Upper lobe of left lung (tissue), 6 donors: ENCODE measurements around the gene SIPA1L2. TPM values are rescaled to one million over a fixed set of nuclear protein-coding genes. Genes with fewer than 3 reads are reported as not detected.

Source experiments
- ATAC-seq, 2 donors: fragments of 200-7000 bp; cut with Tn5 transposase; one replicate each; pipeline ENCODE4 v1.9.1; 2022; ENCODE audit warnings: mild to moderate bottlenecking in 2 of 2, moderate library complexity in 2 of 2; ENCODE audit not compliant: low FRiP score in 2 of 2
- DNase-seq, 2 donors: peaks; one replicate each; pipeline ENCODE4 v3.0.0-alpha.2; 2019 to 2020
- H3K27ac ChIP-seq, 4 donors: fragments of 200-600 bp; sonication (generic); one replicate each; pipeline ENCODE4 v1.5.1; 2016 to 2019
- H3K27me3 ChIP-seq, 4 donors: fragments of 200-600 bp; sonication (generic); one replicate each; pipeline ENCODE4 v1.5.1; 2017 to 2019
- H3K36me3 ChIP-seq, 4 donors: fragments of 200-600 bp; sonication (generic); one replicate each; pipeline ENCODE4 v1.5.1; 2016 to 2019
- H3K4me1 ChIP-seq, 4 donors: fragments of 200-600 bp; sonication (generic); one replicate each; pipeline ENCODE4 v1.5.1; 2018 to 2019
- H3K4me3 ChIP-seq, 4 donors: fragments of 200-600 bp; sonication (generic); one replicate each; pipeline ENCODE4 v1.5.1; 2017 to 2019; ENCODE audit warnings: mild to moderate bottlenecking in 2 of 4, moderate library complexity in 1 of 4
- H3K9me3 ChIP-seq, 4 donors: fragments of 200-600 bp; sonication (generic); one replicate each; pipeline ENCODE4 v1.5.1; 2018 to 2019
- EP300 ChIP-seq, 4 donors: sonication (generic); formaldehyde crosslinking; IDR thresholded peaks; one replicate each; pipeline ENCODE4 v1.5.1; 2017; ENCODE audit warnings: antibody characterized with exemption in 4 of 4, control low read depth in 2 of 4
- POLR2A ChIP-seq, 4 donors: fragments of 450-650 bp; IDR thresholded peaks; one replicate each; pipeline ENCODE4 v1.5.1; 2016 to 2017; ENCODE audit warnings: antibody characterized with exemption in 4 of 4, mild to moderate bottlenecking in 2 of 4
- POLR2AphosphoS5 ChIP-seq, 2 donors: sonication (generic); formaldehyde crosslinking; IDR thresholded peaks; one replicate each; pipeline ENCODE4 v1.5.1; 2017; ENCODE audit warnings: antibody characterized with exemption in 2 of 2
- WGBS, 2 donors: methylation state at CpG; one replicate each; pipeline ENCODE4 v1.1.5; 2017 to 2018; 5-methylcytosine and 5-hydroxymethylcytosine counted together
- total RNA-seq, 6 donors: library from RNA; depleted of rRNA in 4 of 6; stranded (reverse); fragments of >200 nt in 4 of 6; gene quantifications; one replicate each; pipeline versions ENCODE4 v1.1.0 to v1.2.1, GENCODE V29; 2016 to 2021
- TF ChIP-seq, protein P1 (sequence below), 6 experiments: fragments of 450-650 bp in 4 of 6; fragments of 200-600 bp in 2 of 6; sonication (generic) in 2 of 6; IDR thresholded peaks; one replicate each; pipeline ENCODE4 v1.5.1; 2016 to 2019; ENCODE audit warnings: antibody characterized with exemption in 6 of 6
- donor health status: DM: no; HTN: no; CAD: no; lungs with moderate emphysema.
- donor health status: DM: no; HTN: yes; CAD: no; lungs with severe emphysema.

Gene SIPA1L2
- total RNA-seq, 6 donors from 2014 or later: 23.3 to 51.3 (median 34.2) TPM

DNA sequence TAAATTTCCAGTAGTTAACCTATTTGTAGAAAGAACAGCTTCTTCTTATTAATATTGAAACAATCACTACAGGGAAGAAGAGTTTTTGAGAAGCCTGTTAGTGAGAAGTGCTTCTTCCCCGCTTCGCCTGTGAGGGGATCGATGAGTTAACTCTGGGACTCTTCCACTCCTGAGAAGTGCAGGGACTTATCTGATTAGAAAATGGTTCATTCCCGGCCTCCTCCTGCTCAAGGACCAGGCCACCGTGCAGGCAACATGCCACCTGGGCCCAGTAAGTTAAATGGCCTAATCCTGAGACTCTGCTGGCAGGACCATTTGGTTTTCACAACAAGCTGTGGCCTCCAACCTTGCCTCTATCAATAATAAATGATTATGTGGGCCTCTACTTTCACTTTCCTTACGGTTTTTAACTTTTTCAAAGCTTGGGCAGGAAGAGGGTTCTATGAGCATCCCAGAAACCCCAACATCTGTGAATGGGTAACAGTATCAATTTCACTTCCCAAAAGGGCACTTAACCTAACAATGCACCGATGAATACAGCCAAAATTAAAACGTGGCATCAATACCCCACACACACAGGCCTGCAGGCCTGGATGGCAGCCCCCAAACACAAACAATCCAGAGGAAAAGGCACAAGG lies 33.1 kb downstream of the SIPA1L2 start:
- no peaks in the 10 kb centered on the region for H3K27me3 ChIP-seq
- DNase-seq (no peak), ATAC-seq (no peak)
- H3K27ac ChIP-seq: peak overlapping the region in 2 of 4 donors; percentile 14 to 71
- WGBS, 2 donors: 51 to 54% methylated on average over 8 of the region's 8 CpGs
- H3K4me1 ChIP-seq: peaks cover 23 to 62% (median 43%) of the 10 kb centered on the region in 4 donors
- H3K36me3 ChIP-seq: no peaks in the 10 kb centered on the region
- no peaks in the 10 kb centered on the region for H3K9me3 ChIP-seq
- no peak for TF ChIP-seq EP300 (IDR thresholded peaks at IDR 0.05)
- H3K4me3 ChIP-seq: no peak overlapping the region

- no peak for ATAC-seq
- Histone ChIP-seq H3K9me3 (no peaks in the 10 kb centered on the region), H3K36me3 (no peaks in the 10 kb centered on the region), H3K27me3 (no peaks in the 10 kb centered on the region), H3K27ac (peak overlapping the region in 1 of 4 donors; percentile 19), H3K4me3 (no peak overlapping the region), H3K4me1 (peaks cover 33 to 62% (median 43%) of the 10 kb centered on the region in 4 donors)
- no peak for DNase-seq
- WGBS, 2 donors: 79 to 80% methylated on average over 12 of the region's 12 CpGs
- TF ChIP-seq, protein P1, sequence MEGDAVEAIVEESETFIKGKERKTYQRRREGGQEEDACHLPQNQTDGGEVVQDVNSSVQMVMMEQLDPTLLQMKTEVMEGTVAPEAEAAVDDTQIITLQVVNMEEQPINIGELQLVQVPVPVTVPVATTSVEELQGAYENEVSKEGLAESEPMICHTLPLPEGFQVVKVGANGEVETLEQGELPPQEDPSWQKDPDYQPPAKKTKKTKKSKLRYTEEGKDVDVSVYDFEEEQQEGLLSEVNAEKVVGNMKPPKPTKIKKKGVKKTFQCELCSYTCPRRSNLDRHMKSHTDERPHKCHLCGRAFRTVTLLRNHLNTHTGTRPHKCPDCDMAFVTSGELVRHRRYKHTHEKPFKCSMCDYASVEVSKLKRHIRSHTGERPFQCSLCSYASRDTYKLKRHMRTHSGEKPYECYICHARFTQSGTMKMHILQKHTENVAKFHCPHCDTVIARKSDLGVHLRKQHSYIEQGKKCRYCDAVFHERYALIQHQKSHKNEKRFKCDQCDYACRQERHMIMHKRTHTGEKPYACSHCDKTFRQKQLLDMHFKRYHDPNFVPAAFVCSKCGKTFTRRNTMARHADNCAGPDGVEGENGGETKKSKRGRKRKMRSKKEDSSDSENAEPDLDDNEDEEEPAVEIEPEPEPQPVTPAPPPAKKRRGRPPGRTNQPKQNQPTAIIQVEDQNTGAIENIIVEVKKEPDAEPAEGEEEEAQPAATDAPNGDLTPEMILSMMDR (IDR thresholded peaks at IDR 0.05): no peak
- TF ChIP-seq EP300 (IDR thresholded peaks at IDR 0.05) (no peak), POLR2A (IDR thresholded peaks at IDR 0.05) (no peak), POLR2AphosphoS5 (IDR thresholded peaks at IDR 0.05) (no peak)
Observed at GRCh38 chr1:232594768-232595698, 34.9 kb downstream of the SIPA1L2 start.

DNA sequence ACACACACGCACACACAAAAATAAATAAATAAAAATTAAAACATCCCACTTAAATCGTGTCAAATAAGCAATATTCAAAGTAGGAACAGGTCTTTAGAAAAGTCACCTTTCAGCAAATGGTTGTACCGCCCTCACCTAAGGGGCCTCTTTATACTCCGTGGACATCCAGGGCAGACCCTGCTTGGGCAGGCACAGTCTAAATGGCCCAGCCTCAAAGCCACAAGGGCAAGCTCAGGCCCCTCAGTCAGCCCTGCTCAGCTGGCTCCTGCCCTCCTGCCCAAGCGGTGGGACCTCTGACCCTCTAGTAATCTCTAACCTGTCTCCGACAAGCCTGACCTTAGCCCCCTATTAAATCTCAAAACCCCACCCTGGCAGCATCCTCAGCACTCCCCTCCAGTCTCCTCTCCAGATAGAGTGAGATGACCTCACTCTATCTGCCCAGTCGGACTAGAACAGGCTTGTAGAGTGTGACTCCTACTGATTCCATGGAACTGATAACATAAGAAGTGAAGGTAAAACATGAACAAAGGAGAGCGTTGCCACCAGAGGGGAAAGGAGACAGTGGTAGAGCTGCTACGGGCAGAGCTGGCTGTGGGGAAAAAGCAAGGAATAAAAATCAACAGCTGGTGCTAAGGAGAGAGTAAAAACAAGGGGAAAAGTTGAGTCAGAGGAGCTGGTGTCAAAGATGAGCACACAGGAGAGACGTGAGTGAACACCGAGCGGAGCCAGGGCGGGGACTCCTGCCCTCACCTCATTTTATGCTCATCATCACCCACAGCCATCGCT lies 36.0 kb downstream of the SIPA1L2 start:
- no peaks in the 10 kb centered on the region for H3K36me3 ChIP-seq
- H3K4me3 ChIP-seq: no peak overlapping the region
- ATAC-seq: no peak
- peak in 1 of 2 donors; percentile 13 for DNase-seq
- whole genome bisulfite sequencing, 2 donors: 79 to 84% methylated on average over 14 of the region's 14 CpGs
- peaks cover 26 to 61% (median 39%) of the 10 kb centered on the region in 4 donors for H3K4me1 ChIP-seq
- no peaks in the 10 kb centered on the region for H3K27me3 ChIP-seq
- TF ChIP-seq EP300 (IDR thresholded peaks at IDR 0.05) (no peak), POLR2A (IDR thresholded peaks at IDR 0.05) (no peak), POLR2AphosphoS5 (IDR thresholded peaks at IDR 0.05) (no peak)
- TF ChIP-seq, protein P1 (IDR thresholded peaks at IDR 0.05): no peak
- H3K9me3 ChIP-seq: no peaks in the 10 kb centered on the region
- H3K27ac ChIP-seq: no peak overlapping the region

DNA sequence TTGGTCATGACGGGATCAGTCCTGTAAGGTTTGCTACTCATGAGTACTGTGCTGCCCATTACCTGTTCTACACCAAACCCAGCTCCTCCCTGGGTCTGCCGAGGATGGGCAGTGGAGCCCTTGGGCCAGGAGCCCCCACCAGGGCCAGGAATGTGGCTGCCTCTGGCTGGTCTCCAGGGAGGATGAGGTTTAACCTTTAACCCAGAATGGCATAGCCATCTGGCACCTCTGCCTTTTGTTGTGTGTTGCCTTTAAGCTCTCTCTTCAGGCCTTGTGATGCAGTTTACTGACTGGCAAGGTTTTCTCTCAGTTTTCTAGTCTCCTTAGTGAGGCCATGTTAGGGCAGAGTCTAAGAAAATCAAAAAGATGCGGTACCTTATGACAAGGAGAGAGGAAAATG lies 38.6 kb downstream of the SIPA1L2 start:
- Histone ChIP-seq H3K27ac (peak overlapping the region; percentile 76 to 81 (median 78)), H3K4me1 (peaks cover 16 to 40% (median 32%) of the 10 kb centered on the region in 4 donors), H3K27me3 (no peaks in the 10 kb centered on the region), H3K4me3 (no peak overlapping the region), H3K36me3 (no peaks in the 10 kb centered on the region), H3K9me3 (no peaks in the 10 kb centered on the region)
- DNase-seq: peak in 1 of 2 donors; percentile 22
- WGBS, 2 donors: 79 to 98% methylated on average over 3 of the region's 3 CpGs
- ATAC-seq: no peak
- TF ChIP-seq, protein P1 (IDR thresholded peaks at IDR 0.05): no peak
- TF ChIP-seq POLR2A (IDR thresholded peaks at IDR 0.05) (no peak), EP300 (IDR thresholded peaks at IDR 0.05) (no peak), POLR2AphosphoS5 (IDR thresholded peaks at IDR 0.05) (no peak)

GRCh38 chr1:232590744-232591082 lies 39.2 kb downstream of the SIPA1L2 start:
- Histone ChIP-seq H3K27ac (peak overlapping the region; percentile 76 to 81 (median 78)), H3K4me3 (no peak overlapping the region), H3K27me3 (no peaks in the 10 kb centered on the region), H3K4me1 (peaks cover 16 to 39% (median 29%) of the 10 kb centered on the region in 4 donors), H3K9me3 (no peaks in the 10 kb centered on the region), H3K36me3 (no peaks in the 10 kb centered on the region)
- no peak for DNase-seq
- ATAC-seq: peak in 1 of 2 donors; percentile 71
- TF ChIP-seq, protein P1 (IDR thresholded peaks at IDR 0.05): no peak
- TF ChIP-seq EP300 (IDR thresholded peaks at IDR 0.05): no peak
- TF ChIP-seq POLR2A (IDR thresholded peaks at IDR 0.05): no peak
- no peak for TF ChIP-seq POLR2AphosphoS5 (IDR thresholded peaks at IDR 0.05)
- 57 to 64% methylated on average over 5 of the region's 5 CpGs for WGBS, 2 donors
